HG03280 (cell line): ENCODE results near the gene DNMBP.
"Not testable (repeated sequence)": the region's sequence is repeated elsewhere in the genome, so short reads cannot be mapped to it uniquely, and the experiment has no call there.

Source experiments
- ATAC-seq: cut with Tn5 transposase; IDR thresholded peaks from one replicate; pipeline ENCODE4 v1.9.1; 2021; ENCODE audit warnings: mild to moderate bottlenecking, moderate library complexity; ENCODE audit not compliant: unreplicated experiment

The DNMBP gene

GRCh38 chr10:99870123-99870730 is 139.5 kb downstream of the DNMBP start:
- no peak for ATAC-seq

GRCh38 chr10:99869581-99870122 is 140.1 kb downstream of the DNMBP start:
- no peak for ATAC-seq

- ATAC-seq = not testable (repeated sequence)
Observed at GRCh38 chr10:99867250-99867649, 142.5 kb downstream of the DNMBP start.

GRCh38 chr10:99863535-99864240 is 146.1 kb downstream of the DNMBP start:
- ATAC-seq = not testable (repeated sequence)

- no peak for ATAC-seq
Observed at GRCh38 chr10:99860466-99860865, 149.3 kb downstream of the DNMBP start.

GRCh38 chr10:99859585-99859984 is 150.2 kb downstream of the DNMBP start:
- ATAC-seq = no peak

GRCh38 chr10:99858849-99859248 is 150.9 kb downstream of the DNMBP start:
- ATAC-seq = no peak

- no peak for ATAC-seq
Observed at GRCh38 chr10:99855479-99856071, 154.2 kb downstream of the DNMBP start.

- no peak for ATAC-seq
Observed at GRCh38 chr10:99854860-99855259, 154.9 kb downstream of the DNMBP start.

GRCh38 chr10:99853655-99854054 is 156.1 kb downstream of the DNMBP start:
- ATAC-seq = no peak

GRCh38 chr10:99852481-99853213 is 157.1 kb downstream of the DNMBP start:
- no peak for ATAC-seq

GRCh38 chr10:99851825-99852224 is 157.9 kb downstream of the DNMBP start:
- ATAC-seq = no peak

GRCh38 chr10:99850767-99851340 is 158.9 kb downstream of the DNMBP start:
- ATAC-seq = no peak

GRCh38 chr10:99850021-99850766 is 159.6 kb downstream of the DNMBP start:
- ATAC-seq = no peak

- ATAC-seq = no peak
Observed at GRCh38 chr10:99849536-99849935, 160.2 kb downstream of the DNMBP start.

GRCh38 chr10:99849057-99849456 is 160.7 kb downstream of the DNMBP start:
- no peak for ATAC-seq

GRCh38 chr10:99845837-99846382 is 163.8 kb downstream of the DNMBP start:
- peak; percentile 63 for ATAC-seq

GRCh38 chr10:99844433-99844955 is 165.3 kb downstream of the DNMBP start:
- ATAC-seq = no peak

GRCh38 chr10:99843310-99843709 is 166.4 kb downstream of the DNMBP start:
- no peak for ATAC-seq

GRCh38 chr10:99841746-99842145 is 168.0 kb downstream of the DNMBP start:
- ATAC-seq = no peak
